Ascending aorta (tissue), 2 donors: ENCODE results near the gene ARIH1. TPM values are rescaled to one million over a fixed set of nuclear protein-coding genes. Genes with fewer than 3 reads are reported as not detected.

Source experiments
- DNase-seq, 2 donors: peaks; one replicate each; pipeline ENCODE4 v3.0.0-alpha.2; 2019; ENCODE audit warnings: low spot score in 2 of 2
- H3K27ac ChIP-seq, 2 donors: fragments of 200-600 bp; sonication (generic); one replicate each; pipeline ENCODE4 v1.5.1; 2016 to 2017; ENCODE audit warnings: mild to moderate bottlenecking in 1 of 2
- H3K27me3 ChIP-seq: fragments of 200-600 bp; sonication (generic); one replicate; pipeline ENCODE4 v1.5.1; 2017
- H3K36me3 ChIP-seq, 2 donors: fragments of 200-600 bp; sonication (generic); one replicate each; pipeline ENCODE4 v1.5.1; 2016
- H3K4me1 ChIP-seq, 2 donors: fragments of 200-600 bp; sonication (generic); one replicate each; pipeline ENCODE4 v1.5.1; 2016 to 2017; ENCODE audit warnings: mild to moderate bottlenecking in 1 of 2
- H3K4me3 ChIP-seq, 2 donors: fragments of 200-600 bp; sonication (generic); one replicate each; pipeline ENCODE4 v1.5.1; 2016 to 2017; ENCODE audit warnings: mild to moderate bottlenecking in 1 of 2
- H3K9me3 ChIP-seq, 2 donors: fragments of 200-600 bp; sonication (generic); one replicate each; pipeline ENCODE4 v1.5.1; 2016
- CTCF ChIP-seq, 3 experiments: fragments of 200-600 bp in 2 of 3; fragments of 450-650 bp in 1 of 3; sonication (generic) in 2 of 3; IDR thresholded peaks; one replicate each; pipeline ENCODE4 v1.5.1; 2016 to 2019; ENCODE audit warnings: antibody characterized with exemption in 3 of 3, mild to moderate bottlenecking in 1 of 3, moderate library complexity in 1 of 3
- intact Hi-C: fragments of 100-400 bp; cut with DNase I; formaldehyde crosslinking; loops from one replicate; pipeline ENCODE4 v1.15.1; 2023
- total RNA-seq: library from RNA; depleted of rRNA; stranded (reverse); fragments of >200 nt; gene quantifications from one replicate; pipeline ENCODE4 v1.1.0, GENCODE V29; 2016

The ARIH1 gene
- total RNA-seq, 1 donor from 2014 or later = 109 TPM

- no peak for TF ChIP-seq CTCF (IDR thresholded peaks at IDR 0.05)
- H3K36me3 ChIP-seq = peaks cover 37 to 81% of the 10 kb centered on the region in 2 donors
- H3K4me3 ChIP-seq = no peak overlapping the region
- H3K4me1 ChIP-seq = no peaks in the 10 kb centered on the region
- H3K27ac ChIP-seq = no peak overlapping the region
- intact Hi-C loops = no loop called here
- H3K27me3 ChIP-seq = no peaks in the 10 kb centered on the region
- DNase-seq = no peak
- H3K9me3 ChIP-seq = peaks cover 3 to 6% of the 10 kb centered on the region in 2 donors
Observed at GRCh38 chr15:72579814-72580213, 105.7 kb downstream of the ARIH1 start.

- Histone ChIP-seq H3K4me3 (no peak overlapping the region), H3K4me1 (no peaks in the 10 kb centered on the region), H3K27ac (no peak overlapping the region), H3K9me3 (peaks cover 0 to 2% of the 10 kb centered on the region in 2 donors), H3K27me3 (no peaks in the 10 kb centered on the region), H3K36me3 (peaks cover 29 to 55% of the 10 kb centered on the region in 2 donors)
- TF ChIP-seq CTCF (IDR thresholded peaks at IDR 0.05) = no peak
- no peak for DNase-seq
- intact Hi-C loops = no loop called here
Observed at GRCh38 chr15:72584006-72584405, 109.9 kb downstream of the ARIH1 start.

GRCh38 chr15:72585025-72585424 is 110.9 kb downstream of the ARIH1 start:
- Histone ChIP-seq H3K4me1 (no peaks in the 10 kb centered on the region), H3K27me3 (no peaks in the 10 kb centered on the region), H3K9me3 (no peaks in the 10 kb centered on the region), H3K36me3 (peaks cover 24 to 50% of the 10 kb centered on the region in 2 donors), H3K27ac (no peak overlapping the region), H3K4me3 (no peak overlapping the region)
- no peak for TF ChIP-seq CTCF (IDR thresholded peaks at IDR 0.05)
- intact Hi-C loops = no loop called here
- no peak for DNase-seq

- no peaks in the 10 kb centered on the region for H3K27me3 ChIP-seq
- no peak for DNase-seq
- no peaks in the 10 kb centered on the region for H3K9me3 ChIP-seq
- TF ChIP-seq CTCF (IDR thresholded peaks at IDR 0.05) = no peak
- no peak overlapping the region for H3K4me3 ChIP-seq
- no peaks in the 10 kb centered on the region for H3K4me1 ChIP-seq
- intact Hi-C loops = no loop called here
- no peak overlapping the region for H3K27ac ChIP-seq
- peaks cover 23 to 45% of the 10 kb centered on the region in 2 donors for H3K36me3 ChIP-seq
Observed at GRCh38 chr15:72585476-72586058, 111.4 kb downstream of the ARIH1 start.

GRCh38 chr15:72588096-72588495 is 114.0 kb downstream of the ARIH1 start:
- Histone ChIP-seq H3K9me3 (no peaks in the 10 kb centered on the region), H3K27me3 (no peaks in the 10 kb centered on the region), H3K4me3 (no peak overlapping the region), H3K36me3 (peaks cover 5 to 20% of the 10 kb centered on the region in 2 donors), H3K27ac (no peak overlapping the region), H3K4me1 (no peaks in the 10 kb centered on the region)
- TF ChIP-seq CTCF (IDR thresholded peaks at IDR 0.05) = no peak
- intact Hi-C loops = no loop called here
- no peak for DNase-seq

- Histone ChIP-seq H3K4me3 (no peak overlapping the region), H3K36me3 (peaks cover 0 to 7% of the 10 kb centered on the region in 2 donors), H3K4me1 (no peaks in the 10 kb centered on the region), H3K27ac (peak overlapping the region in 1 of 2 donors; percentile 62), H3K9me3 (no peaks in the 10 kb centered on the region), H3K27me3 (no peaks in the 10 kb centered on the region)
- intact Hi-C loops = no loop called here
- no peak for DNase-seq
- no peak for TF ChIP-seq CTCF (IDR thresholded peaks at IDR 0.05)
Observed at GRCh38 chr15:72590427-72590826, 116.3 kb downstream of the ARIH1 start.
